ENCODE results near the gene OR4A15.

The OR4A15 gene

DNA sequence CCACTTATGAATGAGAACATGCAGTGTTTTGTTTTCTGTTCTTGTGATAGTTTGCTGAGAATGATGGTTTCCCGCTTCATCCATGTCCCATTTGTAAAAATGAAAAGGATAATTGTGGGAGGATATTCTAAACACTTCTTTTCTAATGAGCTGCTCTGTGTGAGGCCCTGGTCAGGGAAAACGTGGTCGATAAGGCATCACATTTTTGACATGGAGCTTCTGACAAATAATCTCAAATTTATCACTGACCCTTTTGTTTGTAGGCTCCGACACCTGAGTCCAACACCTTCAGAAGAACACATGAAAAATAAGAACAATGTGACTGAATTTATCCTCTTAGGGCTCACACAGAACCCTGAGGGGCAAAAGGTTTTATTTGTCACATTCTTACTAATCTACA, at the start of gene OR4A15:
Gene OR4A15, plus strand, starts transcription at position 301 of the 400 bp plus-strand sequence. Its CDS starts 0 bp downstream, at position 301.
- no peak for DNase-seq

DNA sequence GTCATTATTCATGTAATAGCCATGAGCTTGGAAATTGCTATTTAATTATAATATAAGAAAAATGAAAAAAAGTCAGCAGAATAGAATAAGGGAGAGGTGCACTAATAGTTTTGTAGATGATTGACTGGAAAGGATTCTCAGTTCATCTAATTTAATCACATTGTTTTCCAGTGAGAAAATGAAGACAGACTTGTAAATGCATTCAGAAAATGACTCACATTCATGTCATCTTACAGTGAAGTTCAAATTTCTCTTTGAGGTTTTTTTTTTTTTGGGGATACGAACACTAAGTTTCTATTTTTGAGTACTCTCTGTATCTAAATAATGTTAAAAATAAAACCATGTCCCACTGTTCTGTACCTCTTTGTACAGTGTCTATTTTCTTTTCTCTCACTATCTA, 43.3 kb upstream of the OR4A15 start:
- no peak for DNase-seq

- no peak for DNase-seq
Measured at GRCh38 chr11:55342901-55343300, 24.9 kb upstream of the OR4A15 start, which contains the start of gene OR4A16. Gene OR4A16, plus strand, starts transcription at chr11:55343201. Its CDS starts 0 bp downstream, at chr11:55343201.

GRCh38 chr11:55345306-55345705, 22.5 kb upstream of the OR4A15 start:
- no peak for DNase-seq

- no peak for DNase-seq
Measured at GRCh38 chr11:55349032-55349431, 18.7 kb upstream of the OR4A15 start.

DNA sequence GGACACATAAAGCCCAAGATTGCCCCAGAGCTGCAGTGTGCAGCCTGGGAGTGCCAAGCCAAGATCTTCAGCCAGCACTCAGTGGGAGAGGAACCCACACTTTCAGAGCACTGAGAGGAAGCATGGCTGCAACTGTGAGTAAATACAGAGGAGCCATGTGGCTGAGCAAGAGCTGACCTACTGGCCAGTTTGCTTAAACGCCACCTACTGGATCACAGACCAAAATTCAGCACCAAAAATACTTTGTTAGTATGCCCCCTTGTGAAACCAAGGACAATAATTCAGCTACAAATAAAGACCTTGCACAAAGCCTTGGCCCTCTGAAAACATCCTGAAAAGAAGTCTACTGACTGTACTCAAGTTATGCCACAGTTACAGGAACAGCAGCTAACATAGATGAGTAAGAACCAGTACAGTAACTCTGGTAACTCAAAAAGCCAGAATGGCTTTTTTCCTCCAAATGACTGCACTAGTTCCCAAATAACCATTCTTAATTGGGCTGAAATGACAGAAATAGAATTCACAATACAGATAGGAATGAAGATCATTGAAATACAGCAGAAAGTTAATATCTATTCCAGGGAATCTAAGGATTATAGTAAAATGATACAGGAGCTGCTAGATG, 10.1 kb upstream of the OR4A15 start:
- no peak for DNase-seq

GRCh38 chr11:55401011-55401410, 33.2 kb downstream of the OR4A15 start:
- DNase-seq, result no peak

Data from NCI-H2029 (cell line).